NT2/D1 (cell line): ENCODE results near the gene C2orf72.

Experiments used
- DNase-seq: peaks from one replicate; pipeline ENCODE4 v3.0.0-alpha.2; 2011; ENCODE audit warnings: low read depth, low spot score
- H3K27me3 ChIP-seq: 2 replicates; pipeline ENCODE4 v1.6.0; 2011; ENCODE audit warnings: mild to moderate bottlenecking; ENCODE audit not compliant: insufficient read length, insufficient read depth
- H3K36me3 ChIP-seq: 2 replicates; pipeline ENCODE4 v1.6.1; 2011; ENCODE audit warnings: mild to moderate bottlenecking, low read length, mixed read lengths; ENCODE audit not compliant: insufficient read depth, insufficient read length
- H3K4me1 ChIP-seq: 2 replicates; pipeline ENCODE4 v1.5.1; 2011; ENCODE audit not compliant: insufficient read depth, insufficient read length
- H3K4me3 ChIP-seq: 2 replicates; pipeline ENCODE4 v1.5.1; 2011; ENCODE audit warnings: low read depth; ENCODE audit not compliant: insufficient read length
- H3K9ac ChIP-seq: 2 replicates; pipeline ENCODE4 v1.6.0; 2011; ENCODE audit warnings: low read depth; ENCODE audit not compliant: insufficient read length
- H3K9me3 ChIP-seq: 2 replicates; pipeline ENCODE4 v1.5.1; 2011; ENCODE audit warnings: mild to moderate bottlenecking, low read length; ENCODE audit not compliant: insufficient read depth
- SUZ12 ChIP-seq: IDR thresholded peaks from 2 replicates; pipeline ENCODE4 v1.6.1; 2011; ENCODE audit not compliant: insufficient read length, insufficient read depth; ENCODE audit errors: extremely low read depth
- YY1 ChIP-seq: IDR thresholded peaks from 2 replicates; pipeline ENCODE4 v1.6.1; 2011; ENCODE audit not compliant: insufficient read length, insufficient read depth
- ZNF274 ChIP-seq: IDR thresholded peaks from 2 replicates; pipeline ENCODE4 v1.6.1; 2011; ENCODE audit warnings: mild to moderate bottlenecking, low read depth, low read length

C2orf72 gene

DNA sequence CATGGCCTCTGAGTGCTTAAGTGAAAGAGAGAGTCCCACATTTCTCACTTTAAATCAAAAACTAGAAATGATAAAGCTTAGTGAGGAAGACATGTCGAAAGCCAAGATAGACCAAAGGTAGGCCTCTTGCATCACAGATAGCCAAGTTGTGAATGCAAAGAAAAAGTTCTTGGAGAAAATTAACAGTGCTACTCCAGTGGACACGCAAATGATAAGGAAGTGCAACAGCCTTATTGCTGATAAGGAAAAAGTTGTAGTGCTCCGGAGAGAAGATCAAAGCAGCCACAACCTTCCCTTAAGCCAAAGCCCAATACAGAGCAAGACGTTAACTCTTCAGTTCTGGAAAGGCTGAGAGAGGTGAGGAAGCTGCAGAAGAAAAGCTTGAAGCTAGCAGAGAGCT lies 51.4 kb downstream of the C2orf72 start:
- 0 out of 2 replicates have a peak, but pooled peaks cover 7% of the 10 kb centered on the region for H3K9me3 ChIP-seq
- H3K4me1 ChIP-seq: no peaks in the 10 kb centered on the region
- DNase-seq: no peak
- H3K27me3 ChIP-seq: no peaks in the 10 kb centered on the region
- H3K4me3 ChIP-seq: no peak overlapping the region
- TF ChIP-seq SUZ12: no peak
- no peak for TF ChIP-seq ZNF274
- TF ChIP-seq YY1: no peak
- H3K36me3 ChIP-seq: peaks cover 96% of the 10 kb centered on the region
- no peak overlapping the region for H3K9ac ChIP-seq

- no peaks in the 10 kb centered on the region for H3K27me3 ChIP-seq
- peaks cover 27% of the 10 kb centered on the region; the same call in 1 of the 2 replicates for H3K9me3 ChIP-seq
Observed at GRCh38 chr2:231093933-231094332, 56.6 kb downstream of the C2orf72 start.

GRCh38 chr2:231094736-231095346 lies 57.5 kb downstream of the C2orf72 start:
- TF ChIP-seq SUZ12 (no peak), YY1 (no peak), ZNF274 (no peak)
- no peak overlapping the region for H3K9ac ChIP-seq
- DNase-seq: no peak
- H3K4me1 ChIP-seq: peaks cover 4% of the 10 kb centered on the region
- peaks cover 36% of the 10 kb centered on the region for H3K9me3 ChIP-seq
- peaks cover 87% of the 10 kb centered on the region for H3K36me3 ChIP-seq
- H3K4me3 ChIP-seq: no peak overlapping the region
- H3K27me3 ChIP-seq: no peaks in the 10 kb centered on the region

More at GRCh38 chr2:231093933-231094332, 56.6 kb downstream of the C2orf72 start:
- no peak overlapping the region for H3K9ac ChIP-seq
- H3K36me3 ChIP-seq: peaks cover 87% of the 10 kb centered on the region
- H3K4me3 ChIP-seq: no peak overlapping the region
- H3K4me1 ChIP-seq: peaks cover 4% of the 10 kb centered on the region
- DNase-seq: no peak
- TF ChIP-seq YY1 (no peak), SUZ12 (no peak), ZNF274 (no peak)
